HPDE6-E6E7 (cell line): ENCODE measurements around the gene CXCL13.
"Not testable (repeated sequence)": the region's sequence is repeated elsewhere in the genome, so short reads cannot be mapped to it uniquely, and the experiment has no call there.

Experiments
- DNase-seq: peaks from one replicate; pipeline ENCODE4 v3.0.0; 2011; ENCODE audit warnings: missing footprints; ENCODE audit errors: extremely low spot score

CXCL13 gene

DNA sequence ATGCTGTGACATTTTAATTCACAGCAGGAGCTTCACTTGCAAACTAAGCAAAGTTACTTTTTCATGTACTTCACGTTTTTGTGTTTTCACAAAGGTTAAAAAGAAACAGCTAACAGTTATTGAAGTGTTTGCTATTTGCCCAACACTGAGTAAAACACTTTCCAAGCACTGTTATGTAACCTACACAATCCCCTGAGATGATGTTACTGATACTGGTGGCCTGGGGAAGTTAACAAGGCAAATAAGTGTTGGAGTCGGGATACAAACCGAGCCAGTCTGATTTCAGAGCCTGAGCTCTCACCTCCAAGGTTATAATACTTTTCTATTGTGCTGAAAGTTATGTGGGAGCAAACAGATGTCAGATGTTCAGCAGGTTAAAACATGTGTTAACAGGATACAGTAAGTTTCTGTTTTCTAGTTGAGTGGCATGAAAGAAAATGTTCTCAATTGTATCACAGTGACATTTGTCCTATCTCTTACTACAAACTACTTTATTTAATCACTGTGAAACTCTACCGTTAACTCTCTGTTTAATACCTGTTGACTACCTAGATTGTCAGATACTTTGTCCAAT is 3.9 kb upstream of the CXCL13 start:
- DNase-seq, result peak; percentile 27

DNA sequence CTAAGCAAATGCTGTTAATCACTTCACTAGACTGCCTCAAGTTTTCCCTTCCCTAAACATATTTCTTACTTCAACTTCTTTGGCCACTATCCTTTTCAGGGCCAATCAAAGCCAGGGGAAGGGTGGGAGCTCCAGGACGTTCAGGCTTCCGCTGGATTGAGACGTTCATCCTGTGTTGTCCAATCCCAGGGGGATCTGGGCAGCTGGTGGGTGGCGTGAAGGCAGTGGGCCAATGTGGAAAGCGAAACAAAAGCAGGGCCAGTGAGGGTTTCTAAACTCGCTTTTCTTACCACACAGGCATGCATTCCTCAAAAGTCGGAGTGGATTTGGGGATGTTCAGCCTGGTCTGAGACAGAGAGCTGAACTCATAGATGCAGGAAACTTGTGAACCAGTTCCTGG is 7.6 kb downstream of the CXCL13 start:
- no peak for DNase-seq

GRCh38 chr4:77615153-77615552 is 9.5 kb downstream of the CXCL13 start:
- DNase-seq, result no peak

DNA sequence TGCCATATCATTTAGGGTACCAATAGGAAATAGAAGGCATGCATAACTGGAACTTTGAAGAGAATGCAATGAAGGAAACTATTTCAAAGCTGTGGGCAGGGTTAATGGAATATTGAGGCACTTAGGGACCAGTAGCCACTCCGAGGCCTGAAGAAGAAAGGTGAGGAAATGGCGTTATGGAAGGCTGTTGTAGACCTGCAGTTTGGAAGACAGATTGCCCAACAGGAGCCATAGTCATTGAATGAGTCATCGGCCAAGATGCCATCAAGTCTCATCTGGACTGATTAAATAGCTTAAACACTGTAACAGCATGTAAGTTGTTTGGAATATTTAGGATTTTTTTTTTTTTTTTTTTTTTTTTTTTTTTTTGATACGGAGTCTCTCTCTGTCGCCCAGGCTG is 11.6 kb downstream of the CXCL13 start:
- DNase-seq, result peak; percentile 49

DNA sequence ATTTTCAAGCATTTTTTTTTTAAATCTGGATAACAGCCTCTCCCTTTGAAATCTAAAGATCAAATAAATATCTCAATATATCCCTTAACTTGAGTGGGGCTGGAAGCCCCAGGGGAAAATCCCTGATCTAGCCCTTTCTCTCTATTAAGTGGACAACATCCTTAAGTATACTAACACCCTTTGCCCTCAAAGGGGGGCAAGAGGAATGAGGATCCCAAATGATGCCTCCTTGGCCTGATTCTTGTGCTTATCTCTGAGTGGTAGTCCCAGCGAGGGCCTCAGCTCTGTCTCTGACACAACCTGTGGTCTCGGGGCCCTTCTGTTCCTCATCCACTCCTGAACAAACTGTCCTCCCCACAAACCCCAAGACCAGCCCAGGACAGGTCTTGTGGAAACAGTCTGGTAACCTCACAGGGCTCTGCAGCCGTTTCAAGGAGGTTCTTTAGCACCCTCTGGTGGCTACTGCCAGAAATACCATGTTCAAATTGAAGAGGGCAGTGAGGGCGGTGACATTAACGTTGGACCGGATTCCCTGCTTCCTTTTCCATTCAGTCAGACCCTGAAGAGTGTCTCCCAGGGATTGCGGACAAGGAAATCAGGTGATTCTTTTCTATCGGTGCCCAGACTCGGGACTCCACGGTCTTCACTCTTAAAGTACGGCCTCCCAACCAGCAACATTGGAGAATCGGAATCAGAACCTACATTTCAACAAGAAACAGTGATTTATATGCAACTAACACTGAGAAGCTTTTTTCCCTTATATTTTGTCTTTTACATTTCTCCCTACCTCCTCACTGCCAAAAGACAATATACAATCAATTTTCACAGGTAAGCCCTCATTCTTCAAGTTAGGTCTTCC is 13.0 kb downstream of the CXCL13 start:
- DNase-seq, result peak; percentile 71

DNA sequence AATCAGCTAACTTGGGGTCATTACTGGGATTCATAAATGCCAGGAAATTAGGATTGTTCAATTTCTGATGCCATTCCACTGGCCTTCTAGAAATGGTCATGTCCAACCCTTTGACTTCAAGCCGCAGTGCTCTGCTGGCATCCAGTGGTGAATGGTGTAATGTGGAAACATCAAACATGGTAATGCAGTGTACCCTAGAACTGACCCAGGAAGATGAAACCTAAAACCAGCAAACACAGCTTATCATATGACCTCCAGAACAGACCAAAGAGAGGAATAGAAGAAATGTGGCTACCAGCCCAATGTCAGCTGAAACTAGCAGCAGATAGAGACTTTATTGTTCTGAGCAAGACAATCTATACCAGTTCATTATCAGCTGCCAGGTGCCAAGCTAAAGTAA is 13.8 kb downstream of the CXCL13 start:
- no peak for DNase-seq

GRCh38 chr4:77621254-77621653 is 15.6 kb downstream of the CXCL13 start:
- no peak for DNase-seq

DNA sequence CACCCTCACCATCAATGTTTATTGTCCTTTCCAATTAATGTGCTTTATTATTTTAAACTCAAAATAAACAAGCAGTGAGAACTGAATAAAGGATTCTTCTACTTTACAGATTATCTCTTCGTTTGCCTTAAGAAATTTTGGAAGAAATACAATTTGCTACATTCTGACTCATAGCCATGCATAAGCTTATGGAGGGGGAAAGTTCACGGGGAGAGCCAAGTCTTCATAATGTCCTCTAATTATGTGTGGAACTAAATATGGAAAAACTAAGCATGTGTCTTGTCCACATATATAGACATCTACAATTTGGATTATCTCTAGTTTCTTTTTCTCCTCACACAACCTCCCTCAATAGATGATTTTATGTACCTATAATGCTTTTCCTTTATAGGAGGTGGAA is 17.5 kb downstream of the CXCL13 start:
- no peak for DNase-seq

GRCh38 chr4:77624213-77624612 is 18.6 kb downstream of the CXCL13 start:
- DNase-seq, result no peak

- no peak for DNase-seq
Measured at GRCh38 chr4:77625485-77625884, 19.9 kb downstream of the CXCL13 start.

GRCh38 chr4:77629885-77630284 is 24.3 kb downstream of the CXCL13 start:
- DNase-seq, result no peak

GRCh38 chr4:77631276-77631675 is 25.7 kb downstream of the CXCL13 start:
- no peak for DNase-seq

DNA sequence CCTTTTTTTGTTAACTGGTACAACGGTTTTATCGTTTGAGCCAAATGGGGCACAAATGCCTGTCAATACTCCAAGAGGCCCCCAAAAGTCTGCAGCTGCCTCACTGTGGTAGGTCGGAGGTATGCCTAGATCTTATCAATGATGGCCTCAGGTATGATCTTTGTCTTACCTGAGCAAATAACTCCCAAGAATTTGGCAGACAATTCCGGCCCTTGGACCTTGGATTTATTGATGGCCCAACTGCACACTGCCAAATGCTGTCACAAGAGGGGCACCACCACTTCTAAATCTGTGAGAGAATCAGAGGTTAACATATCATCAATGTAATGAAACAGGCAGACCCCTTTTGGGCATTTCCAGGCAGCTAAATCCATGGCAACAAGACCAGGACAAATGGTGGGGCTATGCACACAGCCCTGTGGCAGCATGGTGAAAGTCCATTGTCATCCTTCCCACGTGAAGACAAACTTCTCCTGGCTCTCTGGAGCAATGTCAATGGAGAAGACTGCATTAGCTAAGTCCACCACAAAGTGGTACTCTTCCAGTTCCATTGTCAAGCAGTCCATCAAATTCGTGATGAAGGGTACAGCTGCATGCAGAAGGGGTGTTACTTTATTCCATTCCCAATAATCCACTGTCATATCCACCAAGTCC is 28.6 kb downstream of the CXCL13 start:
- no peak for DNase-seq

DNA sequence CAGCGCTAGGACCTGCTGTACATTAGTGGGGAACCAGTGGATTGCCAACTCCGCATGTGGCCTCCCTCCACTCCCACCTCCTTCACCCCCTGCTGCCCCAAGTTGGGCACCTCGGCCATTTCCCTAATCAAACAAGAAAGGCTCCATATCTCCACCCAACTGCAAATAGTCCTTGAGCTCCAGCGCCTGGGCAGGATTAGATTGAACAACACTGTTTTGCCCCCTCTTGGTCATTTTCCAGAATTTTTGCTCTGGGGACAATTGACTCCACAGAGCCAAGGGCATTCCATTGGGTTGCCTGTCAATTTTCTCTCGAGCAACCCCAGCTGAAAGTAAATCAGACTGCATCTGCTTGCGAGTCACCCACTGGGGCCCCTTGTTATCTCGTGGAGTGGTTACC is 29.6 kb downstream of the CXCL13 start:
- no peak for DNase-seq

DNA sequence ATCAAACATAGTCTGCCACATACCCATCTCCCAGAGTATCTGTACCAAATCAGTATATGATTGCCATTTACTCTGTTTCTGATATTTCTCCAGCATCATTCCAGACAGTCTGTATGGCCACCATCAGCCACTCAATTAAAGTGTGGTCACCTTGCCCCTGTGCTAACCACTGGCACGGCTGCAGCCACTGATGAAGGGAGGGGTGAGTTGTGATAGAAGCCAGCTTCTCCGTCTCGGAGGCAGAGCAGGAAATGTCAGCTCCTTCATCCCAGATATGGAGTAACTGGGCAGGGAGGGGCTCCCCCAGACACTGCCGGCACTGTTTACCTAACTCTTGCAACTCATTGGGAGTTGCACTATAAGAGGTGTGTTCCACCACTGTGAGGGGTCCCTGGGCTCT is 30.3 kb downstream of the CXCL13 start:
- no peak for DNase-seq

GRCh38 chr4:77636902-77637301 is 31.3 kb downstream of the CXCL13 start:
- DNase-seq, result peak; percentile 60

- DNase-seq, result not testable (repeated sequence)
Measured at GRCh38 chr4:77644069-77644468, 38.4 kb downstream of the CXCL13 start.

DNA sequence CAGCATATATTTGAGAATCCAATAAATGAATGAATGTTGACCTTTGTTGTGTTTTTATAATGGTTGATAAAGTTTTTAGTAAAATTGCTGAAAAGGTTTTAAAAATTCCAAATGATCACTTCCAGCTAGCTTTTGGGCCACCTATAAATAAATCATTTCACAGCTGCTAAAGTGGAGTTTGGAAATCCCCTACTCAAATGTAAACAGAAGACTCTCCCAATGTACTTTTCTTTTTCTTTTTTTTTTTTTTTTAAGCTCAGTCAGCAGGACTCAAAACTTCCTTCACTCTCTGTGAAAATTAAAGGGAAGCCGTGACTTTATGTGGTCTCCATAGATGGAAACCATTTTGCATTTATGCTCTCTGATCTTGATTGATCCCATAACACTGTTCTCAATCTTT is 45.2 kb downstream of the CXCL13 start:
- DNase-seq, result no peak

- DNase-seq, result no peak
Measured at GRCh38 chr4:77651820-77652219, 46.2 kb downstream of the CXCL13 start.

- no peak for DNase-seq
Measured at GRCh38 chr4:77652237-77652897, 46.7 kb downstream of the CXCL13 start.

DNA sequence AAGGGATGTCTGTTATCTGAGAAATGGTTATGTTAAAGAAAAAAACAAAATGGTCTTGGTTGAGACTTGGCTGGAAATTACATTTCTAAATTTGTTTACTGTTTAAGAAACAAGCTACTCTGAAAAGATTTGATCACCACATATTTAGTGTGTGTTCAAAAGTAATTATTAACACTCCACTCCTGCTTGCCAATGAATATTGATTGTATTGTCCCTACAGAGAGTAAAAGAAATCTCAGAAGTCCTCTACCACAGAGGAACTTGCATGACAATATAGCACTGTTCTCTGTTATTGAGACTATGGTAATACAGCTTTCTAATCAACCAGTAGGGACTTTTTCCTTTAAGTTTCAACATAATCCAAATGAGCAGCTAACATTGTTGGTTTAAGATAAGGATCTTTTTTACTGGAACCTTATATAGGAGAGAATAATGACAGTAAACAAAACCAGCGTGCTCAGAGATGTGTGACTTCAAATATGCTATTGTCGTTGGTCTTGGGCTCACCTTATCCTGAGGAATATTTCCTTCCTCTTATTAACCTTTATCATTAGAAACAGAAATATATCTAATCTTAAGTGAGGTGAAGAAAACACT is 47.6 kb downstream of the CXCL13 start:
- no peak for DNase-seq

DNA sequence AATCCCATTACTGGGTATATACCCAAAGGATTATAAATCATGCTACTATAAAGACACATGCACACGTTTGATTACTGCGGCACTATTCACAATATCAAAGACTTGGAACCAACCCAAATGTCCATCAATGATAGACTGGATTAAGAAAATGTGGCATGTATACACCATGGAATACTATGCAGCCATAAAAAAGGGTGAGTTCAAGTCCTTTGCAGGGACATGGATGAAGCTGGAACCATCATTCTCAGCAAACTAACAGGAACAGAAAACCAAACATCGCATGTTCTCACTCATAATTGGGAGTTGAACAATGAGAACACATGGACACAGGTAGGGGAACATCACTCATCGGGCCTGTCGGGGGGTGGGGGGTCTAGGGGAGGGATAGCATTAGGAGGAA is 54.7 kb downstream of the CXCL13 start:
- not testable (repeated sequence) for DNase-seq
